Measurements from ENCODE around the gene LRRC4C.

DNA sequence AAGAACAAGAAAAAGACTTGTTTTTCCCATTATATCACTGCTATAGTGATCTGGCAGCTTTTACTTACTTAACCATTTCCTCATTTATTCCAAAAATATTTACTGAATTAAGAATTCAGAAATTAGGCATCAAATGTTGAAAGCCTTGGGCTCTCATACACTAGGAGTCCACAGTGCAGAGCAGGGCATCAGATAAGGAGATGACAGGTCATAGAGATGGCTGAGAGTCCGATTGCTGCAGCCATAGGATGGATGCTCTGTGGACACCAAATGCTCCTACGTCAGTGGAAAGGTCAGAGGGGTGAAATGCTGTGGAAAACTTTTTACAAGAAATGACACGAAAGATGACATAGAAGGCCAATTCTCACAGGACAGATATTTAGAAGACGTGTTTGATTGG lies 771.1 kb downstream of the LRRC4C start:
- TF ChIP-seq, protein P1, sequence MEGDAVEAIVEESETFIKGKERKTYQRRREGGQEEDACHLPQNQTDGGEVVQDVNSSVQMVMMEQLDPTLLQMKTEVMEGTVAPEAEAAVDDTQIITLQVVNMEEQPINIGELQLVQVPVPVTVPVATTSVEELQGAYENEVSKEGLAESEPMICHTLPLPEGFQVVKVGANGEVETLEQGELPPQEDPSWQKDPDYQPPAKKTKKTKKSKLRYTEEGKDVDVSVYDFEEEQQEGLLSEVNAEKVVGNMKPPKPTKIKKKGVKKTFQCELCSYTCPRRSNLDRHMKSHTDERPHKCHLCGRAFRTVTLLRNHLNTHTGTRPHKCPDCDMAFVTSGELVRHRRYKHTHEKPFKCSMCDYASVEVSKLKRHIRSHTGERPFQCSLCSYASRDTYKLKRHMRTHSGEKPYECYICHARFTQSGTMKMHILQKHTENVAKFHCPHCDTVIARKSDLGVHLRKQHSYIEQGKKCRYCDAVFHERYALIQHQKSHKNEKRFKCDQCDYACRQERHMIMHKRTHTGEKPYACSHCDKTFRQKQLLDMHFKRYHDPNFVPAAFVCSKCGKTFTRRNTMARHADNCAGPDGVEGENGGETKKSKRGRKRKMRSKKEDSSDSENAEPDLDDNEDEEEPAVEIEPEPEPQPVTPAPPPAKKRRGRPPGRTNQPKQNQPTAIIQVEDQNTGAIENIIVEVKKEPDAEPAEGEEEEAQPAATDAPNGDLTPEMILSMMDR (IDR thresholded peaks at IDR 0.05) = no peak
- no peak for TF ChIP-seq POLR2A (IDR thresholded peaks at IDR 0.05)

All from heart left ventricle (tissue), 13 donors.